ENCODE data around the gene CLEC18B.
"Not testable (repeated sequence)": the region's sequence is repeated elsewhere in the genome, so short reads cannot be mapped to it uniquely, and the experiment has no call there.

CLEC18B gene

GRCh38 chr16:74370338-74371135 is 50.7 kb downstream of the CLEC18B start:
- H3K27me3 ChIP-seq (ENCODE audit: low read depth); H3K9me3 ChIP-seq; H3K4me1 ChIP-seq; in situ Hi-C loops (cut with MboI; ENCODE audit: low sequenced_read_pairs); DNase-seq (ENCODE audit: low spot score in 2 of 2); H3K36me3 ChIP-seq (replicated peaks); H3K4me3 ChIP-seq: not testable (repeated sequence)

- in situ Hi-C loops (cut with MboI; ENCODE audit: low sequenced_read_pairs); H3K9me3 ChIP-seq; H3K4me1 ChIP-seq; H3K27me3 ChIP-seq (ENCODE audit: low read depth): not testable (repeated sequence)
- DNase-seq (ENCODE audit: low spot score in 2 of 2): peak; percentile 92 to 99
- peak overlapping the region; percentile 71 for H3K4me3 ChIP-seq
- H3K36me3 ChIP-seq (replicated peaks): peaks cover 13% of the 10 kb centered on the region
These were observed 53.0 kb downstream of the CLEC18B start for GRCh38 chr16:74368002-74368911.

DNA sequence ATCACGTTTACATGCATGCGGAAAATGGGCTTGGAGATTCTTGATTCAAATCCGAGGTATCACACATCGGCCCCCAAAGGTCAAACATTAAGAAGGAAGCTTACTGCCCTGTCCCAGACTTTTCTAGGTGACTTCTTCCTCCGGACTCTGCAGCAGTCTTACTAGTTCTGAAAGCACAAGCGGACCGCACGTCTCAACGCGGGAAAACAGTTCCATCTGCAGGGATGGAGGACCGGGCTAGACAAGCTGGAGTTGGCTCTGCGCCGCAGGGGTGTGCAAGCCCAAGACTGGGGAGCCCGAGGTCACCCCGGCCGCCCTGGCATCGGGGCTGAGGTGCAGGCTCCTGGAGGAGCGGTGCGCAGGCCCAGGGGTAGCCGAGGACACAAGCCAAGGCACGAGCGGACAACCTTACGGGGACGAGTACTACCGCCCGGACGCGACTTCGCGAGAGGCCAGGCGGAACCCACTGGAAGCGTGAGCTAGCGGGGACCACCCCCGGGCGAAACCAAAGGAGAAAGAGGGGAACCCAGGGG is 53.7 kb downstream of the CLEC18B start:
- in situ Hi-C loops (cut with MboI; ENCODE audit: low sequenced_read_pairs); H3K9me3 ChIP-seq; H3K4me1 ChIP-seq; H3K27me3 ChIP-seq (ENCODE audit: low read depth): not testable (repeated sequence)
- peak in 1 of 2 experiments; percentile 61 for DNase-seq (ENCODE audit: low spot score in 2 of 2)
- peak overlapping the region; percentile 71 for H3K4me3 ChIP-seq
- H3K36me3 ChIP-seq (replicated peaks): peaks cover 14% of the 10 kb centered on the region

GRCh38 chr16:74361646-74362610 is 59.4 kb downstream of the CLEC18B start:
- H3K27me3 ChIP-seq (ENCODE audit: low read depth); H3K9me3 ChIP-seq; H3K4me3 ChIP-seq; H3K4me1 ChIP-seq; DNase-seq (ENCODE audit: low spot score in 2 of 2); in situ Hi-C loops (cut with MboI; ENCODE audit: low sequenced_read_pairs): not testable (repeated sequence)
- H3K36me3 ChIP-seq (replicated peaks): peaks cover 23% of the 10 kb centered on the region

Data from HAP-1 (cell line).